PC-3 (cell line): ENCODE data around the gene GP5.

ENCODE experiments used
- CTCF ChIP-seq: fragments of 300-600 bp; sonication (generic); conservative IDR thresholded peaks from 2 replicates; pipeline ENCODE4 v1.5.1; 2017; ENCODE audit warnings: antibody characterized with exemption, low read depth, mild to moderate bottlenecking, low read length
- EZH2 ChIP-seq: fragments of 300-600 bp; sonication (generic); IDR thresholded peaks from one replicate; pipeline ENCODE4 v1.6.1; 2017; ENCODE audit warnings: antibody characterized with exemption, mild to moderate bottlenecking, low read length; ENCODE audit not compliant: unreplicated experiment
- EZH2phosphoT487 ChIP-seq: fragments of 300-600 bp; sonication (generic); IDR thresholded peaks from 2 replicates; pipeline ENCODE4 v1.6.1; 2018; ENCODE audit warnings: mild to moderate bottlenecking, antibody characterized with exemption, low read length, borderline replicate concordance

- no peak for TF ChIP-seq EZH2phosphoT487
- TF ChIP-seq EZH2: no peak
- no peak for TF ChIP-seq CTCF
Observed at GRCh38 chr3:194375473-194376240, 23.4 kb downstream of the GP5 start.
